HFF-Myc (cell line): ENCODE results near the gene GPR32.
"Not testable (repeated sequence)": the region's sequence is repeated elsewhere in the genome, so short reads cannot be mapped to it uniquely, and the experiment has no call there.

Experiments
- DNase-seq: peaks from one replicate; pipeline ENCODE4 v3.0.0-alpha.2; 2011; ENCODE audit warnings: low read depth; ENCODE audit errors: extremely low read depth
- H3K4me3 ChIP-seq: replicated peaks from 2 replicates; pipeline ENCODE4 v1.5.1; 2011; ENCODE audit warnings: low read depth, mild to moderate bottlenecking, control low read depth, low read length
- CTCF ChIP-seq: IDR thresholded peaks from 2 replicates; pipeline ENCODE4 v1.5.1; 2012; ENCODE audit warnings: mild to moderate bottlenecking, low read depth, low read length, control low read depth; ENCODE audit errors: missing control alignments

Gene GPR32

GRCh38 chr19:50770164-50770563 lies at the start of gene GPR32:
Gene GPR32 (plus strand): TSS chr19:50770464. CDS start chr19:50770601, 137 bp downstream.
- not testable (repeated sequence) for H3K4me3 ChIP-seq, DNase-seq

- peak; percentile 63 for DNase-seq
- TF ChIP-seq CTCF = peak; percentile 24
These were observed 49.3 kb upstream of the GPR32 start for GRCh38 chr19:50720921-50721381.

GRCh38 chr19:50721441-50722137 lies 48.7 kb upstream of the GPR32 start:
- no peak for DNase-seq
- H3K4me3 ChIP-seq = peak overlapping the region; percentile 78
- no peak for TF ChIP-seq CTCF

More at GRCh38 chr19:50720921-50721381, 49.3 kb upstream of the GPR32 start:
- H3K4me3 ChIP-seq = no peak overlapping the region

- TF ChIP-seq CTCF = no peak
- peak overlapping the region; percentile 78 for H3K4me3 ChIP-seq
- no peak for DNase-seq
These were observed 47.9 kb upstream of the GPR32 start for GRCh38 chr19:50722201-50723013.

- peak; percentile 62 for DNase-seq
- TF ChIP-seq CTCF = no peak
- peak within 1 kb of the TSS; percentile 78 for H3K4me3 ChIP-seq
These were observed 47.2 kb upstream of the GPR32 start, which contains the start of gene CLEC11A for GRCh38 chr19:50723069-50723468. Gene CLEC11A (plus strand): TSS chr19:50723364. CDS start chr19:50723526, 162 bp downstream.

- no peak for TF ChIP-seq CTCF
- peak overlapping the region; percentile 78 for H3K4me3 ChIP-seq
- DNase-seq = no peak
These were observed 46.3 kb upstream of the GPR32 start for GRCh38 chr19:50723735-50724521.
